ENCODE results near the gene DBX2. TPM values are rescaled to one million over a fixed set of nuclear protein-coding genes. Genes with fewer than 3 reads are reported as not detected.

Gene DBX2
- total RNA-seq = not detected in 2 replicates

GRCh38 chr12:45050751-45051571, at the start of gene DBX2:
TSS of gene DBX2 (minus strand) at chr12:45051099. CDS start at chr12:45050927, 172 bp downstream.

Other genes starting within 250 kb of the DBX2 start
- gene NELL2, start 174.8 kb downstream of the DBX2 start, total RNA-seq = not detected in 2 replicates
- 46.2 and 55.7 TPM in 2 replicates for gene ANO6, start 165.0 kb upstream of the DBX2 start, total RNA-seq